ENCODE data around the gene HOXC6.

The HOXC6 gene

GRCh38 chr12:54053751-54054741 is 25.8 kb downstream of the HOXC6 start, which contains the start of gene HOXC4:
Gene HOXC4 (plus strand): TSS chr12:54053835. CDS start chr12:54053923, 88 bp downstream.
- no peak for DNase-seq (ENCODE audit: low read depth, low spot score)
- no peak for TF ChIP-seq CTCF (IDR thresholded peaks at IDR 0.05; ENCODE audit: insufficient read depth, low read length, missing control alignments)
- peak within 1 kb of the TSS; percentile 43 for H3K4me3 ChIP-seq (ENCODE audit: low read depth, low read length)
- CTCF ChIA-PET = interaction anchor here (0.7 to 2.7 kb wide), 7 partner anchors 12 to 154 kb away, joined by 3 to 14 read pairs (median 4); partner anchors contain the start of gene HOXC5
- POLR2A ChIA-PET = no interaction called here

GRCh38 chr12:54054742-54055194 is 26.5 kb downstream of the HOXC6 start:
- peak overlapping the region; percentile 43 for H3K4me3 ChIP-seq (ENCODE audit: low read depth, low read length)
- CTCF ChIA-PET = interaction anchor here (0.7 to 1.7 kb wide), 3 partner anchors 11 to 153 kb away, joined by 3 to 4 read pairs (median 3); no protein-coding TSS in a partner anchor
- DNase-seq (ENCODE audit: low read depth, low spot score) = no peak
- POLR2A ChIA-PET = no interaction called here
- no peak for TF ChIP-seq CTCF (IDR thresholded peaks at IDR 0.05; ENCODE audit: insufficient read depth, low read length, missing control alignments)

- TF ChIP-seq CTCF (IDR thresholded peaks at IDR 0.05; ENCODE audit: insufficient read depth, low read length, missing control alignments) = no peak
Observed at GRCh38 chr12:54055552-54055951, 27.3 kb downstream of the HOXC6 start.

GRCh38 chr12:54056110-54056509 is 27.9 kb downstream of the HOXC6 start:
- POLR2A ChIA-PET = no interaction called here
- no peak for TF ChIP-seq CTCF (IDR thresholded peaks at IDR 0.05; ENCODE audit: insufficient read depth, low read length, missing control alignments)
- CTCF ChIA-PET = interaction anchor here (0.7 to 1.1 kb wide), 6 partner anchors 12 to 133 kb away, joined by 3 to 4 read pairs (median 3); partner anchors contain the start of genes HOXC5 and HOXC8
- H3K4me3 ChIP-seq (ENCODE audit: low read depth, low read length) = no peak overlapping the region; the same call in 1 of the 2 replicates
- DNase-seq (ENCODE audit: low read depth, low spot score) = no peak

More at GRCh38 chr12:54055552-54055951, 27.3 kb downstream of the HOXC6 start:
- peak overlapping the region; percentile 13; the same call in 1 of the 2 replicates for H3K4me3 ChIP-seq (ENCODE audit: low read depth, low read length)
- no peak for DNase-seq (ENCODE audit: low read depth, low spot score)
- ChIA-PET POLR2A (no interaction called here), CTCF (interaction anchor here (0.7 to 1.7 kb wide), 7 partner anchors 10 to 134 kb away, joined by 3 to 4 read pairs (median 3); partner anchors contain the start of genes HOXC5 and HOXC8)

GRCh38 chr12:54058128-54058768 is 30.0 kb downstream of the HOXC6 start:
- CTCF ChIA-PET = interaction anchor here (0.8 to 3.0 kb wide), 8 partner anchors 8 to 156 kb away, joined by 3 to 6 read pairs (median 4); no protein-coding TSS in a partner anchor

More at GRCh38 chr12:54058128-54058768, 30.0 kb downstream of the HOXC6 start:
- DNase-seq (ENCODE audit: low read depth, low spot score) = no peak
- TF ChIP-seq CTCF (IDR thresholded peaks at IDR 0.05; ENCODE audit: insufficient read depth, low read length, missing control alignments) = no peak
- H3K4me3 ChIP-seq (ENCODE audit: low read depth, low read length) = no peak overlapping the region
- POLR2A ChIA-PET = interaction anchor here (0.8 kb wide), 1 partner anchor 26 kb away, joined by 4 read pairs; no protein-coding TSS in a partner anchor
